A375 (cell line): ENCODE results near the gene ADSS2. TPM values are rescaled to one million over a fixed set of nuclear protein-coding genes. Genes with fewer than 3 reads are reported as not detected.

Experiments
- total RNA-seq: library from RNA; depleted of rRNA; stranded (reverse); fragments of >200 nt; shearing (Covaris generic); gene quantifications from 2 replicates; pipeline ENCODE4 v1.2.3, GENCODE V29; 2014; rRNA removed

Gene ADSS2
- 64.8 and 68.8 TPM in 2 replicates for total RNA-seq

GRCh38 chr1:244451539-244451950 is at the start of gene ADSS2:
Gene ADSS2 (minus strand): TSS chr1:244451909. CDS start chr1:244451817, 92 bp downstream.

GRCh38 chr1:244461245-244462071 is 9.7 kb upstream of the ADSS2 start, which contains the start of gene CATSPERE:
Gene CATSPERE (plus strand): TSS chr1:244461273. CDS start chr1:244461430, 157 bp downstream.

Other genes starting within 250 kb of the ADSS2 start
- gene CATSPERE, start 9.4 kb upstream of the ADSS2 start, total RNA-seq, result 0.19 TPM in 1 of 2 replicates, not detected in the other
- 50.3 and 51.5 TPM in 2 replicates for gene DESI2, start 201.2 kb upstream of the ADSS2 start, total RNA-seq